Measurements from ENCODE around the gene TEP1. TPM values are rescaled to one million over a fixed set of nuclear protein-coding genes. Genes with fewer than 3 reads are reported as not detected.

TEP1 gene
- total RNA-seq = 100 to 1,000 TPM in 2 of 4 donors, 10 to 100 TPM in 2; 91.6 to 138 (median 110) TPM

- peak within 1 kb of the TSS; percentile 74 to 91 (median 84) for H3K4me3 ChIP-seq
- TF ChIP-seq CTCF (IDR thresholded peaks at IDR 0.05) (peak in 3 of 6 experiments; percentile 3 to 24 (median 23)), POLR2A (IDR thresholded peaks at IDR 0.05) (peak; percentile 94 to 95)
Measured at GRCh38 chr14:20412876-20413743, at the start of gene TEP1. Gene TEP1 (minus strand): TSS chr14:20413501. CDS start chr14:20408439, 5,062 bp downstream.

GRCh38 chr14:20461225-20462141, 48.2 kb upstream of the TEP1 start, which contains the start of gene PIP4P1:
Gene PIP4P1 (minus strand): TSS chr14:20461434. CDS start chr14:20461325, 109 bp downstream.
- H3K27ac ChIP-seq = peak within 1 kb of the TSS; percentile 97 to 99 (median 99)
- H3K4me3 ChIP-seq = peak within 1 kb of the TSS; percentile 75 to 88 (median 84)
- H3K4me1 ChIP-seq = peaks cover 0 to 35% (median 8%) of the 10 kb centered on the region in 4 donors
- H3K9me3 ChIP-seq = no peaks in the 10 kb centered on the region
- H3K36me3 ChIP-seq = peaks cover 0 to 30% (median 0%) of the 10 kb centered on the region in 3 donors
- H3K27me3 ChIP-seq = no peaks in the 10 kb centered on the region
- TF ChIP-seq CTCF (IDR thresholded peaks at IDR 0.05) (peak in 1 of 6 experiments; percentile 4), POLR2A (IDR thresholded peaks at IDR 0.05) (peak; percentile 89 to 92)
- DNase-seq = peak; percentile 98 to 99 (median 99)

More at GRCh38 chr14:20412876-20413743, at the start of gene TEP1:
- Histone ChIP-seq H3K27me3 (no peaks in the 10 kb centered on the region), H3K4me1 (peaks cover 0 to 42% (median 8%) of the 10 kb centered on the region in 4 donors), H3K36me3 (peaks cover 0 to 4% (median 0%) of the 10 kb centered on the region in 3 donors), H3K9me3 (no peaks in the 10 kb centered on the region), H3K27ac (peak within 1 kb of the TSS; percentile 94 to 98 (median 96))
- peak; percentile 87 to 95 (median 95) for DNase-seq

GRCh38 chr14:20460458-20461224, 47.3 kb upstream of the TEP1 start:
- Histone ChIP-seq H3K4me1 (peaks cover 0 to 44% (median 14%) of the 10 kb centered on the region in 4 donors), H3K36me3 (peaks cover 0 to 30% (median 0%) of the 10 kb centered on the region in 3 donors), H3K27me3 (no peaks in the 10 kb centered on the region), H3K4me3 (peak overlapping the region; percentile 75 to 88 (median 84)), H3K9me3 (no peaks in the 10 kb centered on the region), H3K27ac (peak overlapping the region; percentile 97 to 99 (median 99))
- TF ChIP-seq POLR2A (IDR thresholded peaks at IDR 0.05) = no peak
- no peak for TF ChIP-seq CTCF (IDR thresholded peaks at IDR 0.05)
- DNase-seq = peak; percentile 81 to 89 (median 81)

- TF ChIP-seq CTCF (IDR thresholded peaks at IDR 0.05) (no peak), POLR2A (IDR thresholded peaks at IDR 0.05) (no peak)
- H3K27ac ChIP-seq = peak overlapping the region in 1 of 4 donors; percentile 8
Measured at GRCh38 chr14:20458031-20458789, 44.9 kb upstream of the TEP1 start.

More at GRCh38 chr14:20458031-20458789, 44.9 kb upstream of the TEP1 start:
- H3K36me3 ChIP-seq = peaks cover 0 to 30% (median 0%) of the 10 kb centered on the region in 3 donors
- H3K9me3 ChIP-seq = no peaks in the 10 kb centered on the region
- H3K4me3 ChIP-seq = no peak overlapping the region
- peaks cover 0 to 53% (median 19%) of the 10 kb centered on the region in 4 donors for H3K4me1 ChIP-seq
- DNase-seq = no peak
- no peaks in the 10 kb centered on the region for H3K27me3 ChIP-seq

All from Peyer's patch (tissue), 4 donors.